Muscle layer of duodenum (tissue), 2 donors: ENCODE data around the gene LCAT.
A peak's percentile ranks its signal among the peaks of the same experiment; 100 is the strongest.

ENCODE experiments used
- H3K27ac ChIP-seq: one replicate; pipeline ENCODE4 v1.7.0; 2013; ENCODE audit warnings: mild to moderate bottlenecking, low read length
- H3K27me3 ChIP-seq: one replicate; pipeline ENCODE4 v1.7.0; 2013; ENCODE audit warnings: low read depth, mild to moderate bottlenecking, control low read depth, low read length
- H3K36me3 ChIP-seq, 2 donors: one replicate each; pipeline ENCODE4 v1.7.0; 2013; ENCODE audit warnings: low read length in 2 of 2, control low read depth in 1 of 2, mild to moderate bottlenecking in 1 of 2; ENCODE audit not compliant: insufficient read depth in 2 of 2, control insufficient read depth in 1 of 2
- H3K4me1 ChIP-seq, 2 donors: one replicate each; pipeline ENCODE4 v1.7.0; 2013; ENCODE audit warnings: low read length in 2 of 2, mild to moderate bottlenecking in 2 of 2, control low read depth in 1 of 2, moderate library complexity in 1 of 2; ENCODE audit not compliant: insufficient read depth in 2 of 2, control insufficient read depth in 1 of 2
- H3K4me3 ChIP-seq, 2 donors: one replicate each; pipeline ENCODE4 v1.7.0; 2013; ENCODE audit warnings: low read length in 2 of 2, low read depth in 1 of 2, mild to moderate bottlenecking in 1 of 2
- H3K9me3 ChIP-seq, 2 donors: one replicate each; pipeline ENCODE4 v1.7.0; 2013; ENCODE audit warnings: low read length in 2 of 2, control low read depth in 1 of 2, mild to moderate bottlenecking in 1 of 2; ENCODE audit not compliant: control insufficient read depth in 1 of 2
- donor health status: healthy.

LCAT gene

GRCh38 chr16:67967183-67967957 lies 23.4 kb upstream of the LCAT start:
- H3K27me3 ChIP-seq = no peaks in the 10 kb centered on the region
- peaks cover 7 to 10% of the 10 kb centered on the region in 2 donors for H3K36me3 ChIP-seq
- peaks cover 33 to 46% of the 10 kb centered on the region in 2 donors for H3K4me1 ChIP-seq
- no peaks in the 10 kb centered on the region for H3K9me3 ChIP-seq
- H3K27ac ChIP-seq = peak overlapping the region; percentile 95
- peak overlapping the region; percentile 73 to 94 for H3K4me3 ChIP-seq

- peaks cover 37 to 46% of the 10 kb centered on the region in 2 donors for H3K4me1 ChIP-seq
- peak overlapping the region; percentile 95 for H3K27ac ChIP-seq
- H3K9me3 ChIP-seq = no peaks in the 10 kb centered on the region
- peaks cover 13 to 17% of the 10 kb centered on the region in 2 donors for H3K36me3 ChIP-seq
- no peaks in the 10 kb centered on the region for H3K27me3 ChIP-seq
- H3K4me3 ChIP-seq = peak overlapping the region; percentile 73 to 94
Observed at GRCh38 chr16:67966549-67967182, 22.7 kb upstream of the LCAT start.

GRCh38 chr16:67965668-67966548 lies 22.0 kb upstream of the LCAT start:
- no peaks in the 10 kb centered on the region for H3K9me3 ChIP-seq
- H3K27ac ChIP-seq = peak overlapping the region; percentile 95
- peaks cover 38 to 46% of the 10 kb centered on the region in 2 donors for H3K4me1 ChIP-seq
- H3K27me3 ChIP-seq = no peaks in the 10 kb centered on the region
- peaks cover 20 to 24% of the 10 kb centered on the region in 2 donors for H3K36me3 ChIP-seq
- peak overlapping the region; percentile 73 to 94 for H3K4me3 ChIP-seq

DNA sequence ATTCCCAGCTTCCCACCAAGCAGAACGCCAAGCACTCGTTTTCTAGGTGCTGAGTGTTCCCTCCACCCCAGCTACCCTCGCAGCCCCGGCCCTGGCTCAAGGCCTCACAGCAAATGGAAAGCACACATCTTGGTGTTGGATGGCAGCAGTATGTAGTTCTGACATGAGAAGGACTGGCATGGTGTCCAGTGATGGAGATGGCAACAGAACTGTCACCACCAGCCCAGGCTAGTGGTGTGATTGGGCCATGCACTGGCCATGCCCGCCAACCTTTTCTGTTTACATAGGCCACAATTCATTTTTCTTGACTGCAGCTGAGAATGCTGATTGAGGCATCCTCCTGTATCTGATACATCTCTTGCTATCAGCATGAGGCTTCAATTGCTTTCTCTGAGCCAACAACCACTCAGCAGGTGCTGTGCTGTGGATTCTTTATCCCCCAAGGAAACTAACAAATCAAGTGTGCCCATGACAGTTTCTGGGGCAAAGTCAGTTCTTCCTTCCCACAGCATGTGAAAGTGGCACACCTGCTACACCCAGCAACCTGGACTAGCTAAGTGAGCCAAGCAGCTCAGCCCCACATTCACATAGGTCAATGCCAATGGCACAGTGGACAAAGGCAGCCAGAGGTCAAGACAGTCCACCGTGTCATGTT lies 20.7 kb upstream of the LCAT start:
- Histone ChIP-seq H3K4me3 (no peak overlapping the region), H3K36me3 (peaks cover 24 to 37% of the 10 kb centered on the region in 2 donors), H3K27me3 (no peaks in the 10 kb centered on the region), H3K9me3 (no peaks in the 10 kb centered on the region), H3K4me1 (peaks cover 43 to 59% of the 10 kb centered on the region in 2 donors), H3K27ac (no peak overlapping the region)

- H3K4me3 ChIP-seq = peak overlapping the region in 1 of 2 donors; percentile 37
- no peak overlapping the region for H3K27ac ChIP-seq
- no peaks in the 10 kb centered on the region for H3K9me3 ChIP-seq
- peaks cover 26 to 41% of the 10 kb centered on the region in 2 donors for H3K36me3 ChIP-seq
- no peaks in the 10 kb centered on the region for H3K27me3 ChIP-seq
- H3K4me1 ChIP-seq = peaks cover 43 to 62% of the 10 kb centered on the region in 2 donors
Observed at GRCh38 chr16:67963662-67964321, 19.9 kb upstream of the LCAT start.

DNA sequence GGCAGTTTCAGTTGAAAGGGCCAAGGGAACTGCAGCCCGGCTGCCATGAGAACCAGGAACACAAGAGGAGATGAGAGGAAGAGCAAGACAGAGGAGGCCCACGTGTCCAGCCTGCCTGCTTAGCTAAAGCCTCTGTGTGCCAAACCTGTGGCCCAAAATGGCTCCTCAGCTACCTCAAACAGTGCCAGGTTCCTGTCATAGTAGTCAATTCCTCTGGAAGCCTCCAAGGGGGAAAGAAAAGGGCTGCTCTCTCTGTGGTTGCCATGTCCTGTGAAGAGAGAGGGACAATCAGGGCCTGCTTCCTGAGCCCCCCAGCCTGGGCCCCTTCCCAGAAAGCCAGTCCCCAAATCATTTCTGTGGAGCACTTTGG lies 19.4 kb upstream of the LCAT start:
- Histone ChIP-seq H3K27me3 (no peaks in the 10 kb centered on the region), H3K4me1 (peaks cover 43 to 62% of the 10 kb centered on the region in 2 donors), H3K9me3 (no peaks in the 10 kb centered on the region), H3K27ac (no peak overlapping the region), H3K4me3 (no peak overlapping the region), H3K36me3 (peaks cover 28 to 46% of the 10 kb centered on the region in 2 donors)

- H3K4me1 ChIP-seq = peaks cover 42 to 59% of the 10 kb centered on the region in 2 donors
- no peaks in the 10 kb centered on the region for H3K27me3 ChIP-seq
- peaks cover 28 to 57% of the 10 kb centered on the region in 2 donors for H3K36me3 ChIP-seq
- no peak overlapping the region for H3K27ac ChIP-seq
- no peaks in the 10 kb centered on the region for H3K9me3 ChIP-seq
- no peak overlapping the region for H3K4me3 ChIP-seq
Observed at GRCh38 chr16:67962135-67962534, 18.2 kb upstream of the LCAT start.

- Histone ChIP-seq H3K4me1 (peaks cover 36 to 54% of the 10 kb centered on the region in 2 donors), H3K36me3 (peaks cover 28 to 57% of the 10 kb centered on the region in 2 donors), H3K4me3 (no peak overlapping the region), H3K9me3 (no peaks in the 10 kb centered on the region), H3K27ac (no peak overlapping the region), H3K27me3 (no peaks in the 10 kb centered on the region)
Observed at GRCh38 chr16:67961551-67961957, 17.6 kb upstream of the LCAT start.

- H3K4me3 ChIP-seq = no peak overlapping the region
- H3K36me3 ChIP-seq = peaks cover 28 to 63% of the 10 kb centered on the region in 2 donors
- no peaks in the 10 kb centered on the region for H3K9me3 ChIP-seq
- peak overlapping the region; percentile 79 for H3K27ac ChIP-seq
- H3K4me1 ChIP-seq = peaks cover 18 to 35% of the 10 kb centered on the region in 2 donors
- H3K27me3 ChIP-seq = no peaks in the 10 kb centered on the region
Observed at GRCh38 chr16:67959536-67960329, 15.8 kb upstream of the LCAT start.

DNA sequence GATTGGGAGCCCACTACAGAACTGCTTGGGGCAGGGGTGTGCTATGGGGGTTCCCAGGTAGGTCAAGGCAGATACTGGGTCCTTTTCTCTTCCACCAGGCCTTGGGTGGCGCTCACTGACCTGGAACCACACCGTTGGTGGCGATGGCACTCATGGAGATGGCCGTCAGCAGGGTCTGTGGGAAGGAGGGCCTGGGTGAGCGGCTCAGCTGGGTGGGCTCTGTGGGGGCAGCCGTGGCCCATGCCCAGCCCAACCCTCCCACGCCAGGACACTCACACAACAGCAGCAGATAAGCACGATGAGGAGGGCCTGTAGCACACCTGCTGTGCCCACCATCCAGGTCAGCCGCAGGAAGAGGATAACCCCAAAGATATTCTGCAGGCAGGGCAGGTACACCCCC lies 13.7 kb upstream of the LCAT start:
- Histone ChIP-seq H3K36me3 (peaks cover 31 to 70% of the 10 kb centered on the region in 2 donors), H3K4me3 (no peak overlapping the region), H3K9me3 (no peaks in the 10 kb centered on the region), H3K27ac (no peak overlapping the region), H3K4me1 (peaks cover 10 to 19% of the 10 kb centered on the region in 2 donors), H3K27me3 (no peaks in the 10 kb centered on the region)
